Astrocyte (in vitro differentiated cells and primary cell): ENCODE results near the gene ABHD16A. TPM values are rescaled to one million over a fixed set of nuclear protein-coding genes. Genes with fewer than 3 reads are reported as not detected.

Experiments used
- DNase-seq: peaks from one replicate; pipeline ENCODE4 v3.0.0-alpha.2; 2010; ENCODE audit warnings: low read depth
- FAIRE-seq: peaks from 2 replicates; lab custom pipeline; 2011; peaks lifted over from hg19 to GRCh38; lab: Jason Lieb, UNC
- H2AFZ ChIP-seq: 2 replicates; pipeline ENCODE4 v1.6.0; 2012; ENCODE audit warnings: low read depth, low read length, inconsistent platforms
- H3K27ac ChIP-seq: 2 replicates; pipeline ENCODE4 v1.5.1; 2011; ENCODE audit warnings: low read depth, low read length, inconsistent platforms
- H3K27me3 ChIP-seq: 2 replicates; pipeline ENCODE4 v1.6.0; 2011; ENCODE audit warnings: low read length, inconsistent platforms; ENCODE audit not compliant: insufficient read depth
- H3K36me3 ChIP-seq: 2 replicates; pipeline ENCODE4 v1.5.1; 2011; ENCODE audit warnings: low read length, inconsistent platforms; ENCODE audit not compliant: insufficient read depth
- H3K4me1 ChIP-seq: 2 replicates; pipeline ENCODE4 v1.5.1; 2011; ENCODE audit warnings: low read length, inconsistent platforms; ENCODE audit not compliant: insufficient read depth
- H3K4me2 ChIP-seq: 2 replicates; pipeline ENCODE4 v1.6.0; 2012; ENCODE audit warnings: low read length, inconsistent platforms
- H3K4me3 ChIP-seq: 2 replicates; pipeline ENCODE4 v1.5.1; 2011; ENCODE audit warnings: low read depth, mild to moderate bottlenecking, low read length, inconsistent platforms; ENCODE audit not compliant: insufficient read depth
- H3K79me2 ChIP-seq: 2 replicates; pipeline ENCODE4 v1.6.0; 2012; ENCODE audit warnings: mild to moderate bottlenecking, low read length, inconsistent platforms; ENCODE audit not compliant: insufficient read depth
- H3K9ac ChIP-seq: 2 replicates; pipeline ENCODE4 v1.6.0; 2012; ENCODE audit warnings: mild to moderate bottlenecking, low read length, inconsistent platforms
- H3K9me3 ChIP-seq: 2 replicates; pipeline ENCODE4 v1.5.1; 2012; ENCODE audit warnings: low read depth, mild to moderate bottlenecking, low read length, inconsistent platforms; ENCODE audit not compliant: insufficient read depth
- H4K20me1 ChIP-seq: 2 replicates; pipeline ENCODE4 v1.6.0; 2012; ENCODE audit warnings: low read length, inconsistent platforms; ENCODE audit not compliant: insufficient read depth
- H3K27ac Mint-ChIP-seq: one replicate; pipeline ENCODE4 v1.8.0; 2021; ENCODE audit warnings: mild to moderate bottlenecking, mixed read lengths; ENCODE audit not compliant: unreplicated experiment
- H3K27me3 Mint-ChIP-seq: one replicate; pipeline ENCODE4 v1.8.0; 2021; ENCODE audit warnings: low read depth, mixed read lengths; ENCODE audit not compliant: unreplicated experiment
- H3K36me3 Mint-ChIP-seq: one replicate; pipeline ENCODE4 v1.8.0; 2021; ENCODE audit warnings: low read depth, mixed read lengths; ENCODE audit not compliant: unreplicated experiment
- H3K4me1 Mint-ChIP-seq: one replicate; pipeline ENCODE4 v1.8.0; 2021; ENCODE audit warnings: low read depth, mixed read lengths; ENCODE audit not compliant: unreplicated experiment
- H3K4me3 Mint-ChIP-seq: one replicate; pipeline ENCODE4 v1.8.0; 2021; ENCODE audit warnings: mild to moderate bottlenecking, moderate library complexity, mixed read lengths; ENCODE audit not compliant: unreplicated experiment
- H3K9me3 Mint-ChIP-seq: one replicate; pipeline ENCODE4 v1.8.0; 2021; ENCODE audit warnings: mild to moderate bottlenecking, mixed read lengths; ENCODE audit not compliant: unreplicated experiment
- CTCF ChIP-seq: IDR thresholded peaks from 2 replicates; pipeline ENCODE4 v1.5.1; 2011; ENCODE audit warnings: low read depth, mild to moderate bottlenecking, inconsistent platforms, low read length, moderate library complexity; ENCODE audit not compliant: insufficient read depth
- EZH2 ChIP-seq: IDR thresholded peaks from 2 replicates; pipeline ENCODE4 v1.6.1; 2012; ENCODE audit warnings: mild to moderate bottlenecking, low read length, inconsistent platforms; ENCODE audit not compliant: insufficient read depth
- total RNA-seq: library from RNA; stranded (reverse); gene quantifications from 2 replicates; pipeline ENCODE4 v1.2.1, GENCODE V29; 2021

The ABHD16A gene
- total RNA-seq, 1 donor from 2014 or later = 38.3 TPM

GRCh38 chr6:31717499-31718222, 14.5 kb upstream of the ABHD16A start:
- Mint-ChIP-seq H3K9me3 (peaks cover 7% of the 10 kb centered on the region), H3K36me3 (peaks cover 3% of the 10 kb centered on the region), H3K4me3 (peak overlapping the region; percentile 47), H3K27ac (no peak overlapping the region), H3K4me1 (peaks cover 10% of the 10 kb centered on the region), H3K27me3 (peaks cover 21% of the 10 kb centered on the region)
- no peak for FAIRE-seq
- Histone ChIP-seq H3K27ac (no peak overlapping the region), H3K79me2 (no peaks in the 10 kb centered on the region), H2AFZ (no peak overlapping the region), H4K20me1 (no peaks in the 10 kb centered on the region), H3K4me3 (no peak overlapping the region), H3K4me1 (no peaks in the 10 kb centered on the region), H3K36me3 (no peaks in the 10 kb centered on the region), H3K27me3 (peaks cover under 1% of the 10 kb centered on the region), H3K4me2 (no peak overlapping the region), H3K9ac (no peak overlapping the region), H3K9me3 (no peaks in the 10 kb centered on the region)
- no peak for TF ChIP-seq EZH2
- TF ChIP-seq CTCF = no peak
- no peak for DNase-seq

DNA sequence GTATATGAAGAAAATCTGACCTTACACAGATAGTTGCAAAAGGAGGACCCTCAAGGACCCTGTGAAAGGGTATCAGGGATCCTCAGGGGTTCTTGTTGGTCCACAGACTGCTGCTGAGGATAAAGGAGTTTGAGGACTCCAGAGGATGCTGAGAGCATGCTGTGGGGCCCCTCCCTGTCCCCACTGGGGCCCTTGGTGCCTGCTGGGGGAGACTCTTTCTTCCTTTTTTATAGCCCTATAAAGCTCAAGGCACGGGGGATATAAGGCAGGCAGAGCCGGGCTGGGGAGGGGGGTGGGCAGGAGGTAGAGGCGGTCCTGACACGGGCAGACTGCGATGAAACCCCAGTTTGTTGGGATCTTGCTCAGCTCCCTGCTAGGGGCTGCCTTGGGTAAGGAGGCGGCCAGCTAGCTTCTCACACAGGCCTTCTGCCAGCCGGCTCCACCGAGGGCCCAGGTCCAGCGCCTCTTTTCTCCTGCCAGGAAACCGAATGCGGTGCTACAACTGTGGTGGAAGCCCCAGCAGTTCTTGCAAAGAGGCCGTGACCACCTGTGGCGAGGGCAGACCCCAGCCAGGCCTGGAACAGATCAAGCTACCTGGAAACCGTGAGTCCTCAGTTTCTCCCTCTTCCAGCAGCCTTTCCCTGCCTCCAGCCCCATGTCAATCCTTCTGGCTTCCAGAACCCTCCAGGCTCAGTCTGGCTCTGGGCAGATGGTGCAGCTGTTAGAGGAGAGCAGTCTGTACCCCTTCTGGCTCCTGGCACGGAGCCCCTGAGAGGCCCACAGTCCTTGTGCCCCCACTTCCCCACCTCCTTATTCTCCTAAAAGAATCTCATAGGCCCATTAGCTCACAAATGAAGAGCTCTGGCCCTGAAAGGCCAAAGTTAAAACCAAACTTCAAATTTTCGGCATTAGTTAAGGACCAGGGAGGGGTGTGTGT, 12.2 kb upstream of the ABHD16A start, which contains the start of gene LY6G6D:
Gene LY6G6D (plus strand): TSS at position 327 of the 937 bp plus-strand sequence. CDS start 8 bp downstream, at position 335.
- peaks cover 2% of the 10 kb centered on the region for H3K27me3 ChIP-seq
- no peak within 1 kb of the TSS for H3K9ac ChIP-seq
- H3K4me1 ChIP-seq = no peaks in the 10 kb centered on the region
- no peaks in the 10 kb centered on the region for H4K20me1 ChIP-seq
- Mint-ChIP-seq H3K36me3 (peaks cover 2% of the 10 kb centered on the region), H3K4me3 (no peak within 1 kb of the TSS), H3K27ac (peak within 1 kb of the TSS; percentile 31), H3K9me3 (peaks cover 3% of the 10 kb centered on the region), H3K27me3 (peaks cover 20% of the 10 kb centered on the region), H3K4me1 (peaks cover 7% of the 10 kb centered on the region)
- H3K9me3 ChIP-seq = no peaks in the 10 kb centered on the region
- no peak within 1 kb of the TSS for H3K4me2 ChIP-seq
- H3K79me2 ChIP-seq = no peaks in the 10 kb centered on the region
- TF ChIP-seq CTCF (no peak), EZH2 (no peak)
- DNase-seq = no peak
- H3K27ac ChIP-seq = no peak within 1 kb of the TSS
- peak within 1 kb of the TSS; percentile 41 for H2AFZ ChIP-seq
- no peak within 1 kb of the TSS for H3K4me3 ChIP-seq
- no peaks in the 10 kb centered on the region for H3K36me3 ChIP-seq
- FAIRE-seq = no peak
